Ishikawa (cell line): ENCODE data around the gene SH2D3C.

Experiments used
- CEBPB ChIP-seq: IDR thresholded peaks from 2 replicates; pipeline ENCODE4 v1.6.1; 2012
- EP300 ChIP-seq: IDR thresholded peaks from 2 replicates; pipeline ENCODE4 v1.6.1; 2012; ENCODE audit warnings: borderline replicate concordance
- RAD21 ChIP-seq: IDR thresholded peaks from 2 replicates; pipeline ENCODE4 v1.6.1; 2012; ENCODE audit warnings: low read depth
- TAF1 ChIP-seq: IDR thresholded peaks from 2 replicates; pipeline ENCODE4 v1.6.1; 2012; ENCODE audit warnings: low read depth, mild to moderate bottlenecking
- TCF12 ChIP-seq: IDR thresholded peaks from 2 replicates; pipeline ENCODE4 v1.6.1; 2012; ENCODE audit warnings: low read depth
- TEAD4 ChIP-seq: IDR thresholded peaks from 2 replicates; pipeline ENCODE4 v1.6.1; 2012
- ZBTB7A ChIP-seq: IDR thresholded peaks from 2 replicates; pipeline ENCODE4 v1.6.1; 2012; ENCODE audit warnings: low read depth
- TF ChIP-seq, protein P1 (sequence below): IDR thresholded peaks from 2 replicates; pipeline ENCODE4 v1.6.1; 2012; ENCODE audit warnings: low read depth, mild to moderate bottlenecking
- TF ChIP-seq, protein P2 (sequence below): IDR thresholded peaks from 2 replicates; pipeline ENCODE4 v1.6.1; 2012
- TF ChIP-seq, protein P3 (sequence below): IDR thresholded peaks from 2 replicates; pipeline ENCODE4 v1.6.1; 2012

DNA sequence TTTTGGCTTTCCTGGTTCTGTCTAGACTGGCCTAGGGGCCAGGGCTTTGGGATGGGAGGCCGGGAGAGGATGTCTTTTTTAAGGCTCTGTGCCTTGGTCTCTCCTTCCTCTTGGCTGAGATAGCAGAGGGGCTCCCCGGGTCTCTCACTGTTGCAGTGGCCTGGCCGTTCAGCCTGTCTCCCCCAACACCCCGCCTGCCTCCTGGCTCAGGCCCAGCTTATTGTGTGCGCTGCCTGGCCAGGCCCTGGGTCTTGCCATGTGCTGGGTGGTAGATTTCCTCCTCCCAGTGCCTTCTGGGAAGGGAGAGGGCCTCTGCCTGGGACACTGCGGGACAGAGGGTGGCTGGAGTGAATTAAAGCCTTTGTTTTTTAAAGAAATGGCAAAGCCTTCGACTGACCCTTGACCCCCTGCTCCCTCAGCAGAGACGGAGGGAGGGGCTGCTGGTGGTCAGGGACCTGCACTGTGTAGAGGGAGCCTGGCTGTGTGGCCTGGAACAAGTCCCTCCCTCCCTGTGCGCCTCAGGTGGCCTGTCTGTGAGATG is 35.3 kb upstream of the SH2D3C start:
- no peak for TF ChIP-seq RAD21
- no peak for TF ChIP-seq TCF12
- TF ChIP-seq TEAD4, result no peak
- TF ChIP-seq TAF1, result no peak
- TF ChIP-seq, protein P1, sequence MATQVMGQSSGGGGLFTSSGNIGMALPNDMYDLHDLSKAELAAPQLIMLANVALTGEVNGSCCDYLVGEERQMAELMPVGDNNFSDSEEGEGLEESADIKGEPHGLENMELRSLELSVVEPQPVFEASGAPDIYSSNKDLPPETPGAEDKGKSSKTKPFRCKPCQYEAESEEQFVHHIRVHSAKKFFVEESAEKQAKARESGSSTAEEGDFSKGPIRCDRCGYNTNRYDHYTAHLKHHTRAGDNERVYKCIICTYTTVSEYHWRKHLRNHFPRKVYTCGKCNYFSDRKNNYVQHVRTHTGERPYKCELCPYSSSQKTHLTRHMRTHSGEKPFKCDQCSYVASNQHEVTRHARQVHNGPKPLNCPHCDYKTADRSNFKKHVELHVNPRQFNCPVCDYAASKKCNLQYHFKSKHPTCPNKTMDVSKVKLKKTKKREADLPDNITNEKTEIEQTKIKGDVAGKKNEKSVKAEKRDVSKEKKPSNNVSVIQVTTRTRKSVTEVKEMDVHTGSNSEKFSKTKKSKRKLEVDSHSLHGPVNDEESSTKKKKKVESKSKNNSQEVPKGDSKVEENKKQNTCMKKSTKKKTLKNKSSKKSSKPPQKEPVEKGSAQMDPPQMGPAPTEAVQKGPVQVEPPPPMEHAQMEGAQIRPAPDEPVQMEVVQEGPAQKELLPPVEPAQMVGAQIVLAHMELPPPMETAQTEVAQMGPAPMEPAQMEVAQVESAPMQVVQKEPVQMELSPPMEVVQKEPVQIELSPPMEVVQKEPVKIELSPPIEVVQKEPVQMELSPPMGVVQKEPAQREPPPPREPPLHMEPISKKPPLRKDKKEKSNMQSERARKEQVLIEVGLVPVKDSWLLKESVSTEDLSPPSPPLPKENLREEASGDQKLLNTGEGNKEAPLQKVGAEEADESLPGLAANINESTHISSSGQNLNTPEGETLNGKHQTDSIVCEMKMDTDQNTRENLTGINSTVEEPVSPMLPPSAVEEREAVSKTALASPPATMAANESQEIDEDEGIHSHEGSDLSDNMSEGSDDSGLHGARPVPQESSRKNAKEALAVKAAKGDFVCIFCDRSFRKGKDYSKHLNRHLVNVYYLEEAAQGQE, result no peak
- TF ChIP-seq, protein P2, sequence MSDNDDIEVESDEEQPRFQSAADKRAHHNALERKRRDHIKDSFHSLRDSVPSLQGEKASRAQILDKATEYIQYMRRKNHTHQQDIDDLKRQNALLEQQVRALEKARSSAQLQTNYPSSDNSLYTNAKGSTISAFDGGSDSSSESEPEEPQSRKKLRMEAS, result no peak
- no peak for TF ChIP-seq EP300
- TF ChIP-seq, protein P3, sequence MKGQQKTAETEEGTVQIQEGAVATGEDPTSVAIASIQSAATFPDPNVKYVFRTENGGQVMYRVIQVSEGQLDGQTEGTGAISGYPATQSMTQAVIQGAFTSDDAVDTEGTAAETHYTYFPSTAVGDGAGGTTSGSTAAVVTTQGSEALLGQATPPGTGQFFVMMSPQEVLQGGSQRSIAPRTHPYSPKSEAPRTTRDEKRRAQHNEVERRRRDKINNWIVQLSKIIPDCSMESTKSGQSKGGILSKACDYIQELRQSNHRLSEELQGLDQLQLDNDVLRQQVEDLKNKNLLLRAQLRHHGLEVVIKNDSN, result no peak
- TF ChIP-seq CEBPB, result no peak
- no peak for TF ChIP-seq ZBTB7A
